ENCODE results near the gene PGM1.

PGM1 gene

DNA sequence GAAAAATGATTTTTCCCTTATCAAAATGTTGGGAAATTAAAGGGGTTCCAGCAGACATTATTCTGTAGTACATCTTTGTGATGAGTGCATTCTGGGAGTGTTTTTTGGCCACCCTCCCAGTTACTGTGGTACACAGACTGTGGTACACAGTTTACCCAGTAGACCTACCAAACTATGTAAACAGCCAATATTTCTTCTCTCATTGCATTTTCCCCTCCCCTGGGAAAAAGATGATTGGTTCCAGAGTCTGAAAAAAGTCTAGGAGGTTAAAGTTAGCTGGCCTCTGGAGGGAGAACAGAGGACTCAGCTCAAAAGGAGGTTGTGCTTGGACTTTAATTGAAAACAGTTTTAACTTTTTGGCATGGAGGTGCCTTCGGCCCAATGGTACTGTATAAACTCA lies 42.5 kb downstream of the PGM1 start:
- no peak for DNase-seq

DNA sequence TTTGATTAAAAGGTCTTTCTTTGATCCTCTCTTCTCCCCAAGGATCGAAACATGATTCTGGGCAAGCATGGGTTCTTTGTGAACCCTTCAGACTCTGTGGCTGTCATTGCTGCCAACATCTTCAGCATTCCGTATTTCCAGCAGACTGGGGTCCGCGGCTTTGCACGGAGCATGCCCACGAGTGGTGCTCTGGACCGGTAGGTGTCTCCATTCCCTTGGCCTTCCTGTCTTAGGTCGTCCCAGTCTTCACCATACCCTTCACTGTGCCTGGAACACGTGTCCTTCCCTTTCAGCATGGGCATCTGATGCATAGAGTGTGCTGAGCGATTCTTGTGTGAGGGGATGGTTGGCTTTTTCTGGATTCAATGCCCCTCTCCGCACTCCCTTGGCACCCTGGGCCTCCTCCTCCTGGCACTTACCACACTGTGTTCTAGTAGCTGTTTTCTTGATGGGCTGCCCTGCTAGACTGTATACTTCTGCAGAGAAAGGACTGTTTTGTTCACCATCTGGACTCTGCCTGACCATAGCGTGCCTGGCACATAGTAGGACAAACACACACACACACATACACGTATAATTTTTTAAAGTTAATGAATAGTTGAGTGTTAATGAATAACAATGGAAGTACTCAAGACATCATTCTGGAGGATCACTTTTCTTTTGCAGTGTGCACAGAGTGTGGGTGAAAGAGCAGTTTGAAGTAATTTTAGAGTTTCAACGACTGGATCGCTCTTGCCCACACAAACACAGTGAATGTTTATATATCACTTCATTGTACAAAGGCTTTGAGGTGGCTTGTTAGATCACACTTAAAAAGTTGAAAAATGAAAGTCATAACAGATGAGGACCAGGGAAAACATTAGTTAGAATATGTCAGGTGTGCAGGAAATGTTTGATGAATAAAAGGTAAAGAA lies 43.2 kb downstream of the PGM1 start:
- DNase-seq: no peak

DNA sequence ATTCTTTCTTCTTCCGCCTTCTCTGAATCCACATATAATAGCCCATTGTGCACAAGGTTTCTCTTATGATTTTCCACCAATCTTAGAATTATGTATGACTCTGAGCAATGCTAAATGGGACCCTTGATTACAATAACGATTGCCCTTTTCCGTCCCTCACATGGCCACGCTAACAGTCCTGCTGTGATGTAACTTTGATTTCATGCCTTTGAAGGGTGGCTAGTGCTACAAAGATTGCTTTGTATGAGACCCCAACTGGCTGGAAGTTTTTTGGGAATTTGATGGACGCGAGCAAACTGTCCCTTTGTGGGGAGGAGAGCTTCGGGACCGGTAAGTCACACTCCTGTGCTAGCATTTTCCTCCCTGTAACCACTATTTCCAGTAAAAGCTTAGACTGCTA lies 45.3 kb downstream of the PGM1 start:
- DNase-seq: no peak

- DNase-seq: no peak
Measured at GRCh38 chr1:63638875-63639274, 45.7 kb downstream of the PGM1 start.

DNA sequence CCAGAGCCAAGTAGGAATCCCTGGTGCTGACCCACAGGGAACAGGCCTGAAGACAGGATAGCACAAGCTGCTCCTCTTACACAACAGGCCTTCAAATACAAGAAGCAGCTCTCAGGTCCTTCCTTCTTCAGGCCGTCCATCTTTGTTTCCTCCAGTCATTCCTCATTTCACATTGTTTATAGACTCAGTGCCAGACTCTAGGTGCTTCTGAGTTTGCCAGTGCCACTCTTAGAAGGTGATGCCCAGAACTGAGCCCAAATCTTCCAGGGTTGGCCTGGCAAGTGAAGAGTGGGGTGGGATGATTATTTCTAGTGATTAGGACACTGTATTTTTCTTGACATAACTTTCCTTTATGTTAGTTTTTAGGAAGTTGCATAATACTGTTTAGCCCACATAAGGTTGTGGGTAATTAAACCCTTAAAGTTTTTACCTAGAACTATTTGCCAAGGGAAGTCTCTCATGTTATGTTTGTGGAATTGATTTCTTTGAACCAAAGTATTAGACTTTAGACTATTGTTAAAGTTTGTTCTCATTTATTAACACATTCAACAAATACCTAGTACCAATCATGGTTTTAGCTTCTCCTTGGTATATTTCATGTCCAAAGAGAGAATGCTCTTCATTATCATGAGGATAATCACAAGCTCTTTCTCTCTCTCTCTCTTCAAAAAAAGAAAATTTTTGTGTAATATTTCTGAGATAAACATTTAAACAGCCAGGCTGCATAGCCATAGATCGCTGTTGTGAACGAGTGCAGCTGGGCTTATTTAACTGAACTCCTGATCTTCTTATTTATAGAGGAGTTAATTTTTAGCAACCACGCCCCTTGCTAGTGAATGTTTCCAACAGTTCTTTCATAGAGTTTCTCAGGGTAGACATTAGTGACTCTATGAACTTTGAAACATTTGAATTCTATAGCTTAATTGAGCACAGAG lies 47.7 kb downstream of the PGM1 start:
- DNase-seq: no peak

GRCh38 chr1:63641615-63642014 lies 48.4 kb downstream of the PGM1 start:
- no peak for DNase-seq

- no peak for DNase-seq
Measured at GRCh38 chr1:63642901-63643300, 49.7 kb downstream of the PGM1 start.

- no peak for DNase-seq
Measured at GRCh38 chr1:63643517-63643916, 50.3 kb downstream of the PGM1 start.

DNA sequence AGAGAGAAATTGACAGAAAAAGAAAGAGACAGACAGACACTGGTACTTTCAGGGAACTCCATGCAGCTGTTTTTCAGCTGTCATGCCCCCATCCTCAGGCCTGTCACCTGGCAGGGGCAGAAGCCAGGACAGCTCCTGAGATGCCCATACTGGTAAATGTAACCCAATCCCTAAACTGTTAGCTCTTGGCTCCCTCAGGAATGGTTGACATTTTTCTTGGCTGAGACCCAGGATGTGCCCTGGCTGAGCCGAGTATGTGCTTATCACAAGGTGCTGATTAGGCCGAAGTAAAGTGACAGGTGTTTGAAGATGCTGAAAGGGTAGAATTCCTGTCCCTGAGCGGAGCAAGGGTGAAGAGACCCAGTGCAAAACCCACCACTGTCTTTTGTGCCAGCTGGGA lies 50.7 kb downstream of the PGM1 start:
- DNase-seq: no peak

DNA sequence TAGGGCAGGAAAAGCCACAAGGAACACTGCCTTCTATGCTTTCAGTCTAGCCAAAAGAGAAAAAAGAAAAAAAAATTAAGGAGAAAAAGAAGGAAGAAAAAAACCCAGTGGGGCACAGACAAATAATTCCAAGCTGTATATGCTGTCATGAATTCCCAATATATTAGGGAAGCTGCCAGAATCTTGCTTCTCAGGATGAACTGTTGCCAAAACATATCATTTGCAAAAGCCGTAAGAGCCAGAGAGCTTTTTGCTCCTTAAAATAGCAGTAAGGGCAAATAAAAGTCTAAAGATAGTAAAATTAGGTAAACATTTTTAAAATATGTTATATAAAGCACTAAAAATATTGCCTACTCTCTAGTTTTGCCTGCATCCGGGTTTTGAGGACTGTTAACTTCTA lies 52.1 kb downstream of the PGM1 start:
- no peak for DNase-seq

- no peak for DNase-seq
Measured at GRCh38 chr1:63648689-63649088, 55.5 kb downstream of the PGM1 start.

DNA sequence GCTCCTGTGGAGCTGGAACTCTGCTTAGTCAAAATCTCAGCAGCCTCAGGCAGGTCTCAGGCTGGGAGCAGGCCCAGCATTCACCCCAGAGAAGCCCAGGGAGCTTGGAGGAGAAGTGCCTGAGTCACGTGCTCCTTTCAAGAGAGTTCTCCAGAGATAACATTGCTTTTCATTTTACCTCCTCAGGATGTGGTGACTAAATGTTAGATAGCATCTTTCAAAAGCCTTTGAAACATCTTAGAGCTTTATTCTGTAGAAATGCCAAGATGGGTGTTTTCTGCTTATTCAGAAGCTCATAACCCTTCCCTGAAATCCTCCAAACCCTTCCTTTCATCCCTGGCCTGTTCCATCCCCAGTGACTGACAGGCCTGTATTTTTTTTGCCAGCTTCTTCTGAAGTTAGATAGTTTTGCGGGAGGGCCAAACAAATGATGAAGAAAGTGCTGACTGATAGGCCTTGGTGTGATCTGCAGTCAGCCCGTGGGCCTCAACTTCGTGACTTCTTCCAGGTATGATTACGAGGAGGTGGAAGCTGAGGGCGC lies 58.0 kb downstream of the PGM1 start:
- no peak for DNase-seq

DNA sequence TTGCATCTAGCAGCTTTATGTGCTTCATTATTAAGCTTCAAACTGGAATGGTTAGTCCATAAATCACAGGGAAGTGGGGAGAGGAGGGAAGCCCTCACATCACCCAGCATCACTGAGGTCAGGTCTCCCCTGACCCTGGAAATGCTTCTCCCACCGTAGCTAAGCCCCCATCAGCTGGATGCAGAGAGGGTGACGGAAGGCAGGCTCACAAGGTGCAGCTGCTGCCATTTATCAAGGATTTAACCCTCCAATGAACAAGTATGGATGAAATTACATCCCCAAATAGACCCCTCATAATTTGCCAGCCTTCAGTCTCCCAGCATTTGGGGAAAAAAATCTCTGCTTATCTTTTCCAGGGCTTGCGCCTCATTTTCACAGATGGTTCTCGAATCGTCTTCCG lies 60.8 kb downstream of the PGM1 start:
- no peak for DNase-seq

DNA sequence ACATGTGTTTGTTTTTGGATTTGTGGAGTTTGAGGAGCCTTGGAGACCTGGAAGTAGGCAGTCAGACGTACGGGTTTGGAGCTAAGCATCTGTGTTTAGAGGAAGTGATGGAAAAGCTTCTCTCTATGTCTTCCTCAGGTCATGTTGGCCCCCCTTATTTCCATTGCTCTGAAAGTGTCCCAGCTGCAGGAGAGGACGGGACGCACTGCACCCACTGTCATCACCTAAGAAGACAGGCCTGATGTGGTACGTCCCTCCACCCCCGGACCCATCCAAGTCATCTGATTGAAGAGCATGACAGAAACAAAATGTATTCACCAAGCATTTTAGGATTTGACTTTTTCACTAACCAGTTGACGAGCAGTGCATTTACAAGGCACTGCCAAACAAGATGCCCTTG lies 66.2 kb downstream of the PGM1 start:
- DNase-seq: no peak

DNA sequence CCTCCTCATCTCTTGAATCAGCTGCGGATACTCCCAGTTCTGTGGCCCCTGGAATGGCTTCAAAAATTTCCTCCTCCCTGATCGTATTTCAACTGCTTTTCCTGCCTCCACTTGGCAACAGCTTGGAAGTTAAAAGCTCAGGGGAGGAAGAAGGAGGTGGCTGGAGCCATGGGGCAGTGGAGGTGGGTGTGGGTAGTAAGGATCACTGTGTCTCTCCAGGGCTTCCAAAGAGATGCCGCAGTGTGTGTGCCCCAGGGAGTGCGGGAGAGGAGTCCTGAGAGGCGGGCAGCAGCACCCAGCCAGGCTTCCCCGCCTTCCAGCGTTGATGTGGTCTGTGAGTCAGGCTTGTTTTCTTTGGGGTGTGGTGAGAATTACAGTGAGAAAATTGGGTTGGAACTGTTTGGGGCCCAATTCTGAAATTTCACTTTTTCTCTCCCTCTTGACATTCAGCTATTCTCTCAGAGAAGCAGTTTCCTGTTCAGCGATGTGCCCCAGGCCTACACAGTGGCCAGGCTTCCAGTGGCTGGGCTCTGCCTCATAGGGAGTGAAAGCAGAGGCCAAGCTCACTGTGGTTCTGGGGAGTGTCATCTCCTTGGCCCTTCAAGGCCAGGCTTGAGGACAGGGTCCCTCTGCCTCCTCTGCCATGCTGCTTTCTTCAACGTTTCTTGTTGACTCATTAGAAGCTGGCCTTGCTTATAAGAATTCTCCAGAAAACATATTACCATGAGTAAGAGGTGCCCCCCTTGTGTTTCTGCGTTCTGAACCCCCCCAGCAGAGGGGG lies 69.0 kb downstream of the PGM1 start:
- peak; percentile 78 for DNase-seq

DNA sequence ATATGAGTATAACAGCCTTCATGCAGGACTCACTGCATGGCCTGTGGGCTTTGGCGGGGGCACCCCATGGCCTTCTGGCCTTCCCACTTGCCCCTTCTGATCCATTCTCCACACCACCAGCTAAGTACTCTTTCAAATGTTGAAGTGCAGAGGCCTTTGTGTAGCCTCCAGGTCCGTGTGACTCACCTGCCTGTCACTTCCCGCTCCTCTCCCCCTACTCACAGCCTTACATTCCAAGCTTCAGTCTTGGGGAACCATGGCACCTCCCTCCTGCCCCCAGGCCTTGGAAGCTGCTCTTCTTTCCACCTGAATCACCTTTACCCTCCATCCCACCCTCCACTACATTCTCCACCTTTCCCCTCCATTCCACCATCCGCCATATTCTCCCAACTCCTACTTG lies 69.6 kb downstream of the PGM1 start:
- DNase-seq: peak; percentile 61

DNA sequence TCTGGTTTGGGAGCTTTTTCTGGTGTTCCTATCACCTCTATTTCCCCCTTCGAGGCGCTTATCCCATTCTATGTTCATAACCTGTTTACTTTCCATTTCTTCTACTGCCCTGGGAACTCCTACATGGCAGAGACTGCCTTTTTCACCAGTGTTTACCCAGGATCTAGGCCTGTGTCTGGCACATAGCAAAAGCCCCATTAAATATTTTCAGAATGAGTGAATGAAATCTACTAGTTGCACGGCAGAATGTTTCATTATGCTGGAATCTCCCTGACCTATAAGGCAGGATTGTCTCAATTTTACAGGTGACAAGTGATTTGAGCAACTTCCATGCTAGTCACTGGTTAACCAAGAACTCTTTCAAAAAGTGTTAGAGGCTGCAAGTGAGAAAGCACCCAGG lies 70.1 kb downstream of the PGM1 start:
- peak; percentile 43 for DNase-seq

DNA sequence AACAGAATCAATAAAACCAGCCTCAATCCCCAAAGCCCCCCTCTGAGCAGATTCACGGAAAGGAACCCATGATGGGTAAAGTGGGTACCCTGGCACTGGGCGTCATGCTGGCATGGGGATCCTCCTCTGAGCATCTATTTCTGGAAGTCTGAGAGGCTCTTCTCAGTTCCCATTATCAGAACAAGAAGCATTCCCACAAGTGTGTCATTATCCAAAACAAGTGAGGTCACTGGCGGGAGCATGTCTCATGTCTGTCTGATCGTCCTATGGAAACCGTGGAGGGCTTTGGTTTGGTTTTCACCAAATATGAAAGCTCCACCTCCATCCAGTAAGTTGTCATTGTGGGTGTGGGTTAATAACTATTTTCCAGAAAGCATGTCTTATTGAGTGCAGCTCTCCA lies 70.7 kb downstream of the PGM1 start:
- DNase-seq: no peak

GRCh38 chr1:63664742-63665141 lies 71.5 kb downstream of the PGM1 start:
- no peak for DNase-seq

- DNase-seq: no peak
Measured at GRCh38 chr1:63665410-63665809, 72.2 kb downstream of the PGM1 start.

- DNase-seq: no peak
Measured at GRCh38 chr1:63665824-63666223, 72.6 kb downstream of the PGM1 start.

GRCh38 chr1:63668298-63668697 lies 75.1 kb downstream of the PGM1 start:
- no peak for DNase-seq
